AG08395 (cell line): ENCODE data around the gene TEX22.
A peak's percentile ranks its signal among the peaks of the same experiment; 100 is the strongest.

ENCODE experiments used
- DNase-seq: peaks from one replicate; pipeline ENCODE4 v3.0.0; 2012; ENCODE audit warnings: mixed read lengths, low spot score

Gene TEX22

DNA sequence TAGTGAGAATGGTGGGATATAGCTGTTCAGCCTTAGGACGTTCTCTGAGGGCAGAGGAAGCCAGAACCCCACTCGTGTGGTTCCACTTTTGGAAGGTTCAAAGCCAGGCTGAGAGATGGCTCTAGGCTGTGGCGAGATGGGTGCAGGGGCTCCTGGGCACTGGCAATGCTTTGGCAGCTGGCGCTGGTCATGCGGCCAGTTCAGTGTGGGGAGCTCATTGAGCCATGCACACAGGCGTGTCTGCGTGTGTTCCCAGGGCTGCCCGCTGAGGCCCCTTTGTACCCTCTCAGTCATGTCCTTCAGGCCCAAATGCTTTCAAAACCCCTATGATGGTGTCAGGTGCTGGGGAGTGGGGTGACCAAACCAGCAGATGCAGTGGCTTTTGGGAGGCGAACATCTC lies 1.7 kb downstream of the TEX22 start:
- no peak for DNase-seq

DNA sequence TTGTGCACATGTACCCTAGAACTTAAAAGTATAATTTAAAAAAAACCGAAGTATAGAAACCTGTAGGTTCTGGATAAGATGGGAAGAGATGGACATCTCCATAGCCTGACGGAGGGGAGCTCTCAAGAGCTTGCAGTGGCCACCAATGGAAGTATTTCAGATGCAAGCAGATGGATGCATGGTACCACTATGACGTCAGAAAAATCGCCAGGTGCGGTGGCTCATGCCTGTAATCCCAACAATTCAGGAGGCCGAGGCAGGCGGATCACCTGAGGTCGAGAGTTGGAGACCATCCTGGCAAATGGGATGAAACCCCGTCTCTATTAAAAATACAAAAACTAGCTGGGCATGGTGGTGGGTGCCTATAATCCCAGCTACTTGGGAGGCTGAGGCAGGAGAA lies 3.4 kb downstream of the TEX22 start:
- no peak for DNase-seq

DNA sequence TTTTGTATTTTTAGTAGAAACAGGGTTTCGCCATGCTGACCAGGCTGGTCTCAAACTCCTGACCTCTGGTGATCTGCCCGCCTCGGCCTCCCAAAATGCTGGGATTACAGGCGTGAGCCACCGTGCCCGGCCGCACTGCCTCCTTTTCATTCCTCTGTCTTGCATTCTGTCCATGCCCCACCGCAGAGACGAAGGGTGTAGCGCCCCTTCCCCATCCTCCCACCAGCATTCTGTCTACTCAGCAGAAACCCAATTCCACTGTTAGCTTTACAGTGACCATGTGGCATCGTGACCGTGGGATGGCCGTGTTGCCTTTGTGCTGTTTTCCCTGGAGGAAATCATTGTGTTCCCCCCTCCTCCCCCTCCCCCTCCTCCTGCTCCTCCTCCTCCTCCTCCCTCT lies 10.3 kb downstream of the TEX22 start:
- DNase-seq = no peak

DNA sequence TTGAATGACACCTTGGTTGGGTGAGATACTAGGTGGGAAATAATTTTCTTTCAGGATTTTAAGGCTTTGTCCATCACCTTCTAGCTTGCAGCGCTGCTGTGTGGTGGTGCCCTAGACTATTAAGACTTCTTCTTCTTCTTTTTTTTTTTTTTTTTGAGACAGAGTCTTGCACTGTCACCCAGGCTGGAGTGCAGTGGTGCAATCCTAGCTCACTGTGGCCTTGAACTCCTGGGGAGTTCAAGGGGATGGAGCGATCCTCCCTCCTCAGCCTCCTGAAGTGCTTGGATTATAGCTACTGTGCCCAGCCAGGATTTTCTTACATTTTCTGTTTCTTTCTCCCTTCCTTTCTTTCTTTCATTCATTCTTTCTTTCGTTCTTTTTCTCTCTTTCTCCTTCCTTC lies 11.0 kb downstream of the TEX22 start:
- DNase-seq = no peak

DNA sequence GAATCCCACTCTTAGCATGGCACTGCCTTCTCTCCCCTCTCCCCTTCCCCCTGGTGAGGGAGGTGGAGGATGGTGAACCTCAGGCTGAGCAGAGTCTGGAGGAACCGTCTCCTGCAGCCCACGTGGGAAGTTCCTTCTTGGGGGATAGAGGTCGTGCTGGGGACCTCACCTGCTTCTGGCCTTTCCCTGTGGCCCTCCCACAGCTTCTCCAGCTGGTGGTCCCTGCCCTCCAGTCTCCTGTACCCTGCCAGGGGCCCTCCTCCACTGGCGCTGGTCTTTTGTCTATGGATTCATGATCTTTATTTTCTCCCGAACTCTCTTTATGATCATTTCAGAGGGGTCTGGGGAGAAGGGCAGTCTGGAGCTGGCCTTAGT lies 12.3 kb downstream of the TEX22 start:
- no peak for DNase-seq

DNA sequence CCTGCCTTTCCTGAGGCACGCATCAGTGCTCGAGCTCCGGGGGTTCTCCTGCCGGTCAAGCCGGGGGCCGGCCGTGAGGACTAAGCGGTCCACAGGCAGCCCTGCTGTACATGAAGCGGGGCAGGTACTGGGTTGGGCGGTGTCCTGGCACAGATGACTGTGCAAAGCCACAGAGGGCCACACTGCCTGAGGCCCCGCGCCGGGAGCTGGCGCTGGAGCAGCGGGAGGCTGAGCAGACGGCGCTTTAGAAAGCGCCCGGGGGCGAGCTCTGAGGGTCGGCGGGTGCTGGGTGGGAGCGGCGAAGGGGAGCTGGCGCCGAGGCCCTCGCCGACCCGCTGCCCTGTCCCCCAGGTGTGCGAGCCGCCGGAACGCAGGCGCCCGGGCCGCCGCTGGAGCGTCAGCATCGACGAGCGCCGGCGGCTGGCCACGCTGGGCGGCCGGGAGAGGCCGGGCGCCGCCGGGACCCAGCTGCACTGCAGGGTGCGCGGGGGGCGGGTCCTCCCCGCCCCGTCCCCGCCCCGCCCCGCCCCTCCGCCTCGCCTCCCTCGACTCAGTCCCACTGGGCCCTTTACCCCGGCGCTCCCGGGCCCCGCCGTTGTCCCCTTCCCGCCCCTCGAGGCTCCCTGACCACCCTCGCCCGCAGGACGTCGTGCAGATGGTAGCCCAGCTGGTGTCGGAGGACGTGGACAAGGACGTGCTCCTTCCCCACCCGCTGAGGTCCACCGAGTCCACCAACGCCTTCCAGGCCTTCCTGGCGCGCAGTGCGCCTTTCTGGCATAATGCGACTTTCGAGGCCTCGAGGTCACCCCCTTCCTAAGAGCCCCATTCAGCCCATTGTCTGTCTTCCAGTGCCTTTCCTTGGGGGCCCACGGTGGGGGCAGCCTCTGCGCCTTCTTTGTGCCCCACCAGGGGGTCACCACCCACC lies 12.9 kb downstream of the TEX22 start:
- peak; percentile 92 for DNase-seq

DNA sequence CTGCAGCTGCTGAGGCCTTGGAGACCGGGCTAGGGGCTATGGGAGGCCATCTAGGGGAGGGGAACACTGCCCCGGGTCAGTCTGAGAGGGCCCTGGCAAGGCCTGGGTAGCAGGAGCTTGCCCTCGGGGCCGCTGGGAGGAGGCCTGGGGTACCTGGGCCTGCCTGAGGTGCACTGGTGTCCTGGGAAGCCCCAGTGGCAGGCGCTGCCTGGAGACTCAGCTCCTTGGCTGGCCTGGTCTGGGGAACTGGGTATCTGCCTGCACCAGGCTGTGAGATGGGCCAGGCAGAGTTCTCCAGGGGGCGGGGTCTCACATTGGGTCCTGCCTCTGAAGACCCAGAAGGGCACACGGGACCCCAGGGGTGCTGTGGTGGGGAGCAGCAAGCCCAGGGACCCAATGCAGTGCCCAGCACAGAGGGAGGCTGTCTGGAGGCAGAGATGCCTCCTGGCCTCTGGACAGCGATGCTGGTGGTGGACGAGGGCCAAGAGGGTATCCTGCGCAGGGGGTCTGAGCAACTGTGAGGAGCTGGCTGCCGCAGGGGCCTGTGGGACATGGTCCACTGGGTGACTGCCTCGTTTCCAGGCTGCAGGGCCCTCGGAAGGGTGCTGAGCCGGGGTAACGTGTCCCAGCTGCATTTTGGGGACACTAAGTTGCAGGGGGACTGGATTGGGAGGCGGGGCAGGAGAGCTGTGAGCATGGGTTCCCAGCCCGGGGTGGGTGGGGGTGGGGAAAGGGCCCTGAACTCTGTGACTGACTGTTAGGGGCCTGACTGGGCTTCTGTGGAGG lies 13.8 kb downstream of the TEX22 start:
- no peak for DNase-seq

DNA sequence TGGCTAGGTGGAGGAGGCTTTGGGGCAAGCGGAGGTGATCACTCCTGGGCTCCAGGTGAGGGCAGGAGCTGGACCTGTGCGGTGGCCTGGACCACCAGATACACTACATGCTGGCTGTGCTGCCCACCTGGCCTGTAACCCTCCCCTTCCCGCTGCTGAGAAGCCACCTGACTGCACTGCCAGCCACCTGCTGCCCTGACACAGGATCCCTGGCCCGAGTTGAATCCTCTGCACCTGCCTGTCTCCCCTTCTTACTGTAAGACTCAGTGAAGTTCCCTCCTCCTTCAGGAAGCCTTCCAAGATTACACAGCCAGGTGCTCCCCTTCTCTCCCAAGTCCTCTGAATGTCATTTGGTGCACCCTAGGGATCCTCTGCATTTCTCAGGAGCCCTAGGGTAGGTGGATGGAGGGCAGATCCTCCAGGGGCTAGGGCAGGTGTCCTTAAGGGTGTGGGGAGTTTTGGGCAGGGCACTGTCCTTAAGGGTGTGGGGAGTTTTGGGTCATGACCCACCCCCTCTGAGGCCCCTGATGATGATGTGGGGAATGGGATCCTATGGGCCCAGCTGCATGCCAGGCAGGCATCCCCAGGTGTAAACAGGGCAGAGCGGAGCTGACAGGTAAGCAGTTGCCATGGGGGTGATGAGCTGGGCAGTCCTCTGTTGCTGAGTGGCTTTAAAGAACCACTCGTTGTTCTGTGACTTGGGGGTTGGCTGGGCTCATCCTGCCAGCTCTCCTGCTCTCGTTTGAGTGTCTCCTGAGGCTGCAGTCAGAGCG lies 14.6 kb downstream of the TEX22 start:
- DNase-seq = no peak

DNA sequence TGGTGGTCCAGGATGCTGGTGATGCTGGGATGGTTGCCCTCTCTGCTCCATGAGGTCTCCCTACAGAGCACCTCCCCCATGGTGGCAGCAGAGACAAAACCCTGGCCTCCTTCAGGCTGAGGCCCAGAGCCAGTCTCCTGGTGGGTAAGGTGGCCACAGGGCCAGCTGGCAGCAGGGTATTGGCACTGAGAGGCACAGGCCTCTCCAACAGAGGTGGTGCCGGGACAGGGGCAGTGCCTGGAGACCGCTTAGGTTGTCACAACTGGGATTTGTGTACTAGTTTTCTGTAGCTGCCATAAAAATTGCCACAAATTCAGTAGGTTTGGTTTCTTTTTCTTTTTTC lies 15.2 kb downstream of the TEX22 start:
- no peak for DNase-seq

DNA sequence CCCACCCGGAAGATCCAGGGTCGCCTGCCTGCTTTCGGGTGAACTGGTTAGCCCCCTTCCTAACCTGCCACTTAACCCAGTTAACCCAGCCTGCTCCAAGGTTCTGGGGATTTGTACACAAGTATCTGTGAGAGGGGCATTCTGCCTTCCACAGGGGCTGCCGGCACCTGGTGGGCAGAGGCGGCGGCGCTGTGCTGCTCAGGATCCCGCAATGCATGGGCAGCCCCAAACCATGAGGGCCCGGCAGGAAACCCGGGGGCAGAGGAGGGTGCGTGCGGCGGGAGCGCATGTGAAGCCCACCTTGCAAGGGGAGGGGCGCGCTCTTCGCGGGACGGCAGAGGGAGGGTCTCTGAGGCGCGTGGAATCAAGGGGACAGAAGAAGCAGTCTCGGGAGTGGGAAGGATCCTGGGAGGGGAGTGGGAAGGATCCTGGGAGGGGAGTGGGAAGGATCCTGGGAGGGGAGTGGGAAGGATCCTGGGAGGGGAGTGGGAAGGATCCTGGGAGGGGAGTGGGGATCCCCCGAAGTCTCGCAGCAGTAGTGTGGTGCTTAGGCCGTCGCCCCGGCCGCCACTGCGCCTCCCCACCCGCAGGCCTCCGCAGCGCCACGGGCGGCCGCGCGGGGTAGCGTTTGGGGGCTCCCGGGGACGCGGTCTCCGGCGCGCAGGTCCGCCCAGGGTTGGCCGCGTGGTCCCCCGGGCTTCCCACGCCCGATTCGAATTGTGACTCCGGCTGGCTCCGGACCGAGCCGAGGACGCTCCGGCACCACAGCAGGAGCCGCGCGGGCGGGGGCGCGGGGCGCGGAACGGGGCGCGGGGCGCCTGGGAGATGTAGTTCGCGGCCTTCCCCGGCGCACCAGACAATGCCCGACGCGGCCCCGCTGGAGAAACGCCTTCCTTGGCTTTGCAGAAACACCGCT lies 16.4 kb downstream of the TEX22 start:
- peak; percentile 78 for DNase-seq

DNA sequence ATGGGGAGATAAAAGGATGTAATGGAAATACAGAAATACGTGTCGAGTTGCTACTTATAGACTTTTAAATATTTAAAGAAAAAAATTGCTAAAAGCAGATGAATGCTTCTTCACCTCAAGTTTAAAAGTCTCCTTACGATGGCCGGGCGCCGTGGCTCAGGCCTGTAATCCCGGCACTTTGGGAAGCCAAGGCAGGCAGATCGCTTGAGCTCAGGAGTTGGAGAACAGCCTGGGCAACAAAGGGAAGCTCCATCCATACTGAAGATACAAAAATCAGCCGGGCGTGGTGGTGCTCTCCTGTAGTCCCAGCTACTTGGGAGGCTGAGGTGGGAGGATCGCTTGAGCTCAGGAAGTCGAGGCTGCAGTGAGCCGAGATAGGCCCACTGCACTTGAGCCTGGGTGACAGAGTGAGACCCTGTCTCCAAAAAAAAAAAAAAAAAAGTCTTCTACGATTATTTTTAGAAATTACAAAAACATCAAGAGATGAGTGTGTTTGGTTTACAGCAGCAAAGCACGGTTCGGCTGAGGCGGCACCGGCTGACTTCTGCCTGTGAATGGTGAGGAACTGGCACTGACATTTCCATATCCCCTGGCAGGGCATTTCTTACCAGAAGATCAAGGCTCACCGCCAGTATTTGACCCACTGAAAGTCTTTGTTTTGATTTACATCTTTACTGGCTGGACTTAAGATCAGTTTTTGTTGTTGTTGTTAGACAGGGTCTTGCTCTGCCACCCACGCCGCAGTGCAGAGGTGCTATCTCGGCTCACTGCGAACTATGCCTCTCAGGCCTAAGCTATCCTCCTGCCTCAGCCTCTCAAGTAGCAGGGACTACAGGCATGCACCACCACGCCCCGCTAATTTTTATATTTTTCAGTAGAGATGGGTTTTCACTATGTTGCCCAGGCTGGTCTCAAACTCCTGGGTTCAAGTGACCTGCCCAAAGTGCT lies 17.4 kb downstream of the TEX22 start:
- DNase-seq = no peak

DNA sequence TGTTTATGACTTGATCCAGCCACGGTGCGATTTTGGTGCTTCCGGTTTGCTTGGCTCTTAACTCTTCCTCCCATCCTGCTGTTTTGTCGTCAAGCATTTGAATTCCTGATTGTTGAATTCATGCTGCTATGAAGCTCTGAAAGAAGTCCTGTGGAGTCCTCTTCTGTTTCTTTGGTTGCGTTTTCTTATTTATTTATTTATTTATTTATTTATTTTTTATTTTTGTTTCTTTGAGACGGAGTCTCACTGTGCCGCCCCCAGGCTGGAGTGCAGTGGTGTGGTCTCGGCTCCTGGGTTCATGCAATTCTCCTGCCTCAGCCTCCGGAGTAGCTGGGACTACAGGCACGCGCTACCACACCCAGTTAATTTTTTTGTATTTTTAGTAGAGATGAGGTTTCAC lies 18.3 kb downstream of the TEX22 start:
- no peak for DNase-seq

DNA sequence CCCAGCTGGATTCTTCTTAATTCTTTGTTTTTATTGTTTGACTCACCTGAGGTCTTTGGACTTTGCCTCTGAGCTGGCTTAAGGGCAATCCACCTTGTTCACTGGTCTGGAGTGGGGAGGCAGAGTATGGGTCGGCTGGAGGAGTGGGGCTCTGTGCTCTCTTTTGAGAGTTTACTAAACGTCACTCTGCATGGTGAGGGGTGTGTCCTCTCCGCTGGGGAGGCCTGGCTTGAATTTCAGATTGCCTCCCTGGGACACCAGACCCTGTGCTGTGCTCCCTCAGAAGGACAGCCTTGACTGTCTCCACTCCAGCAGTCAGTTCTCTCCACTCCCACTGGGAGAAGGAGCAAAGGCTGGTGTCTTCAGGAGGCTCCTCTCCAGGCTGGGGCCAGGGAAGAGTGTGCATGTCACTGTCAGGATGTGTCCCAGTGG lies 19.4 kb downstream of the TEX22 start:
- DNase-seq = no peak

DNA sequence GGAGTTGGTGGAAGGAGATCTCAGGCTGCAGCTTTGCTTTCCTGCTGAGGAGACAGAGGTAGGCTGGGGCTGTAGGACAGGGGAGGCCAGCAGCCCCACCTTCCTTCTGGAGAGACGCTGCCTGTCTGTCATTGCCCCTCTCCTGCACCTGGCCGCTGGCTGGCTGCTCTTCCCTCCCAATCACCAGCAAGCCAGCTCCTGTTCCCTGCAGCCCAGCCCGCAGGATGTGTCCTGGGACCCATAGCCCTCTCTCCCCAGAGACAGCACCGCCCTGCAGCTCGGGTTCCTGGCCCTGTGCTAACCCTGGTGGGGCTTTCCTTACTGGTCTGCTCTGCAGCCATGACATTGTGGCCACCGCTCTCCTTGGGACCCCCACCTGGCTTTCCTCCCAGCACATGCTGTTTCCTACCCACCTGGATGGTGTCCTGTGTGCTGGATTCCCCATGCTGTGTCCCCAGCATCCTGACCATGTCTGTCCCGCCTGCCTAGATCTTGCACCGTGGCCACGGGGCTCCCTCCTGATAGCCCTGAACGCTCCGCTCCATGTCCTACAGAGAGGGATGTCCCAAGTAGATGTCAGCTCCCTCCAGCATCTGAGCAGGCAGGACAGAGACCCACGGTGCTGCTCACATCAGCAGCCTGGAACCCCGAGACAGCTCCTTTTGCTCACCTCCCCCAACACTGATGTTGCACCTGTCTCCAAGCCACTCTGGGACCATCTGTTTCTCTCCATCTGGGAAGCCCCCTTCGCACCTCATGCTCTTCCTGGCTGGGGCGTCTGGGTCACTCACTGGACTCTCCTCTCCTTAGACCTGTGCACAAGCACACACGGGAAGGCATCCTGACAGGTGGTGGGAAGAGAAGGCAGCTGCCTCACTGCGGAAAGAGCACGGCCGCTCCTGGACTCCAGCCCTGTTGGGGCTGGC lies 20.2 kb downstream of the TEX22 start:
- no peak for DNase-seq

DNA sequence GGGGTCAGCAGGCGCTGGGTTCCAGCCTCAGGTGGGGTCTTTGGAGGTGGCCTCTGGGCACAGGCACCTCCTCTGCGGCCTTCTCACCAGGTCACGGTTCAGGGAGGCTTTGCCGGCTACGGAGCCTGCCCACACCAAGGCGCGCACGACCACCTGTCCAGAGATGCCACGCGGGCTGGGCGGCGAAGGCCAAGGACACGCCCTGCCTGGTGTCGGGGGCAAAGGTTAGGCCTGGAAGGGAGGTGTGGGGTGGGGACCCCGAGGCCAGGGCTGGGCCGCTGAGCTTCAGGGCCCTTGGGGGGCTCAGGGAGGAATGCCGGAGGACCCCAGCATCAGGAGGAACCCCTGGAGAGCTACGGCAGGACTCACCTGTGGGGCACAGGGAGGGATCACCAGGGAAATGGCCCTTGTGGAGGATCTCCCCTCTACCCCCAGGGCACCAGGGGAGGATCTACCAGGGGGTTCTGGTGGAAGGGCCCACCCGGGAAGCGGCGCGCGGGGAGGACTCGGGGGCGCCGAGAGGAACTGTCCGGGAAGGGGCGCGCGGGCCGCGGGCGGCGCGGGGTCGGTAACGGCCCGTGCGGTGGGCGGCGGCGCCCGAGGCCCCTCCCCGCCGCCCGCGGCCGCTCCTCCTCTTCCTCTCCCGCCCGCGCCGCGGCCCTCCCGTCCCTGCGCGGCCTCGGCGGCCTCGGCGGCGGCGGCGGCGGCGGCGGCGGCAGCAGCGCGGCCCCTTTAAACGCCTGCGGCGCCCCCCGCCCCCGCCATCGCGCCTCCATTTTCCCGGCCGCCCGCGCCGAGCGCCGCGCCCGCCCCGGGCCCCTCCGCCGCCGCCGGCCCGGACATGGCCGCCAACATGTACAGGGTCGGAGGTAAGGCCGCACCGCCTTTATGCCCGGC lies 21.1 kb downstream of the TEX22 start, which contains the start of gene MTA1:
TSS of gene MTA1 (plus strand) at position 633 of the 897 bp plus-strand sequence. CDS start at position 842, 209 bp downstream.
- peak; percentile 69 for DNase-seq

DNA sequence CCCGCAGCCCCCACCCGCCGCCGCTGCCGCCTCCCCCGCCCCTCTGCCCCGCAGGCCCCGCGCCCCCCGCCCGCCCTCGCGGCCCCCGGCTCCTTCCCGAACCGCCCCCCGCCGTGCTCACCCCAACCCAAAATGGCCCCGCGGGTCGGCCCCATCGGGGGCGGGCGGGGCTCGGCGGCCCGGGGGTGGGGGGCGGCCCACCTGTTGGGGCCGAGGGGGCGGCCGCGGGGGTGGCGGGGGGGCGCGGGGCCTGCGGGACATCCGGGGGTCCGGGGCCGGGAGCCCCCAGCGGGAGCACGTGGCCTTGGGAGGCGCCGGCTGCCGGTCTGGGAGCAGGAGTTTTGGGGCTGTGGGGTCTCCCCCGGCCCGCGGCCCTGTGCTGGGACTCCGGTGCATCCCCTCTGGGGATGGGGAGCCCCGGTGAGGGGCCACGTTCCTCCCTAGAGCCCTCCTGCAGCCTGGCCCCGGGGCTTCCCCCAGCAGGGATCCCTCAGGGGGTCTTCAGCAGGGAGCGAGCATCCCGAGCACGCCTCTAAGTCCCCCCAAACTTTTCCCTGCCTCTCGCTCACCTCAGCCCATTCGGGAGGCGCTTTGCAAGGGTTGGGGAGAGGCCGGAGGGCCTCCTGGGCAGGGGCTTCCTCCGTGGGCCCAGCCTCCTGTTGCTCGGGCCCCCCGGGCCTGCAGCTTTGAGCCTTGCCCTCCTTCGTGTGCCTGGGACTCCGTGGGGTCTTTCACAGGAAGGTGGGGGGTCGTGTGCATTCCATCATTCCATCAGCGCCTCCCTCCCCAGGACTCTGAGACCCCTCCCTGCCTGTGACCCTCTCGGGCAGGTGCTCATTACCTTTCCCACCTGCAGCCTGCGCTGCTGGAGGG lies 22.0 kb downstream of the TEX22 start:
- no peak for DNase-seq
